ENCODE measurements around the gene CNGA2. TPM values are rescaled to one million over a fixed set of nuclear protein-coding genes. Genes with fewer than 3 reads are reported as not detected.

The CNGA2 gene
- total and polyA plus RNA-seq, 2 donors (not counting 3 experiments of a cell fraction or from before 2014, with no cell fraction given), result not detected

DNA sequence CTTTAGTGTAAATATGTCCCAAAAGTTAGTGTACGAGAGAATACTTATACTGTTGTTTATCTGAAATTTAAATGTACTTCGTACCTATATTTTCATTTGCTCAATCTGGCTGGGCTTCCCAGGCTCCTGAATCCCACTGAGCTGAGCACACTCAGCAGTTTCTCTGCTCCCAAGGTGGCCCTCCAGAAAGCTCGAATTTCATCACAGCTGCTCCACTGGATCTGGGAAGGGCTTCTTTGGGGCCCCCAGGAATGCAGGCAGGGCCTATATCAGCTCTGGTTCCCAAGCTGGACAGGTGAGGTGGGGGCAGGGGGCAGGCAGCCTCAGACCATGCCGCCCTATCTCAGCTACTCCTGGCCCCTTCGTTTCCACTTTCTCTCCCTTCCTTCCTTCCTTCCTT is 20.2 kb upstream of the CNGA2 start:
- H4K20me1 ChIP-seq (replicated peaks; ENCODE audit: control insufficient read depth, extremely low read depth, insufficient read depth, low read length), result no peaks in the 10 kb centered on the region
- no peak for TF ChIP-seq POLR2A (IDR thresholded peaks at IDR 0.05; ENCODE audit: low read depth, low read length)
- no peak for TF ChIP-seq MYC (IDR thresholded peaks at IDR 0.05; ENCODE audit: low read depth, low read length)
- no peaks in the 10 kb centered on the region for H3K36me3 ChIP-seq (ENCODE audit: control insufficient read depth in 2 of 2, extremely low read depth in 1 of 2, insufficient read depth in 2 of 2, low read length in 2 of 2)
- dilution Hi-C loops (cut with MboI; ENCODE audit: extremely low pct_ligation_motif_present, low sequenced_read_pairs), result no loop called here
- no peaks in the 10 kb centered on the region for H3K79me2 ChIP-seq (ENCODE audit: control insufficient read depth, insufficient read depth, low read length)
- ChIA-PET POLR2A (no interaction called here), CTCF (interaction anchor here (1.3 kb wide), 1 partner anchor 1107 kb away, joined by 4 read pairs; no protein-coding TSS in a partner anchor)
- DNase-seq (ENCODE audit: low read depth, low spot score) (no peak), FAIRE-seq (no peak)
- intact Hi-C loops (cut with micrococcal nuclease), result loop anchor here (1.0 kb wide), 3 partner anchors 918 to 1103 kb away; no protein-coding TSS in a partner anchor
- H3K27ac ChIP-seq (ENCODE audit: insufficient read depth, low read depth, low read length), result no peak overlapping the region
- H3K4me1 ChIP-seq (ENCODE audit: control insufficient read depth, extremely low read depth, insufficient read depth, low read length), result no peaks in the 10 kb centered on the region
- H2AFZ ChIP-seq (ENCODE audit: low read depth, low read length), result no peak overlapping the region
- H3K9me1 ChIP-seq (replicated peaks; ENCODE audit: control insufficient read depth, extremely low read depth, insufficient read depth, low read length), result no peaks in the 10 kb centered on the region
- no peaks in the 10 kb centered on the region for H3K27me3 ChIP-seq (ENCODE audit: control insufficient read depth in 2 of 2, insufficient read depth in 2 of 2, low read length in 2 of 2)
- H3K4me3 ChIP-seq (replicated peaks in 1 of 3; ENCODE audit: insufficient read depth in 1 of 3, low read depth in 1 of 3, low read length in 3 of 3), result no peak overlapping the region
- no peaks in the 10 kb centered on the region for H3K9me3 ChIP-seq (replicated peaks; ENCODE audit: control insufficient read depth, insufficient read depth, low read length)
- BruUV-seq (replicated peaks), result no TSS peak
- no peak overlapping the region for H3K9ac ChIP-seq (replicated peaks; ENCODE audit: extremely low read depth, insufficient read depth, low read length)
- H3K4me2 ChIP-seq (ENCODE audit: insufficient read depth, low read length), result no peak overlapping the region

- Histone ChIP-seq H3K9me1 (replicated peaks; ENCODE audit: control insufficient read depth, extremely low read depth, insufficient read depth, low read length) (no peaks in the 10 kb centered on the region), H3K9me3 (replicated peaks; ENCODE audit: control insufficient read depth, insufficient read depth, low read length) (no peaks in the 10 kb centered on the region), H3K4me2 (ENCODE audit: insufficient read depth, low read length) (no peak within 1 kb of the TSS), H3K79me2 (ENCODE audit: control insufficient read depth, insufficient read depth, low read length) (no peaks in the 10 kb centered on the region), H3K9ac (replicated peaks; ENCODE audit: extremely low read depth, insufficient read depth, low read length) (no peak within 1 kb of the TSS), H4K20me1 (replicated peaks; ENCODE audit: control insufficient read depth, extremely low read depth, insufficient read depth, low read length) (no peaks in the 10 kb centered on the region), H2AFZ (ENCODE audit: low read depth, low read length) (no peak within 1 kb of the TSS), H3K27me3 (ENCODE audit: control insufficient read depth in 2 of 2, insufficient read depth in 2 of 2, low read length in 2 of 2) (no peaks in the 10 kb centered on the region), H3K36me3 (ENCODE audit: control insufficient read depth in 2 of 2, extremely low read depth in 1 of 2, insufficient read depth in 2 of 2, low read length in 2 of 2) (no peaks in the 10 kb centered on the region), H3K27ac (ENCODE audit: insufficient read depth, low read depth, low read length) (no peak within 1 kb of the TSS), H3K4me1 (ENCODE audit: control insufficient read depth, extremely low read depth, insufficient read depth, low read length) (no peaks in the 10 kb centered on the region), H3K4me3 (replicated peaks in 1 of 3; ENCODE audit: insufficient read depth in 1 of 3, low read depth in 1 of 3, low read length in 3 of 3) (no peak within 1 kb of the TSS)
- DNase-seq (ENCODE audit: low read depth, low spot score) (no peak), FAIRE-seq (no peak)
- ChIA-PET CTCF (no interaction called here), POLR2A (no interaction called here)
- TF ChIP-seq GATA2 (IDR thresholded peaks at IDR 0.05; ENCODE audit: insufficient read depth, insufficient read length, low read depth, low read length) (no peak), MYC (IDR thresholded peaks at IDR 0.05; ENCODE audit: low read depth, low read length) (no peak), MAX (IDR thresholded peaks at IDR 0.05; ENCODE audit: insufficient read depth, insufficient read length) (no peak), FOS (IDR thresholded peaks at IDR 0.05; ENCODE audit: borderline replicate concordance, insufficient read depth, low read length) (no peak), POLR2AphosphoS5 (IDR thresholded peaks at IDR 0.05; ENCODE audit: insufficient read depth, low read depth, low read length) (no peak), POLR2A (IDR thresholded peaks at IDR 0.05; ENCODE audit: low read depth, low read length) (no peak), JUN (IDR thresholded peaks at IDR 0.05; ENCODE audit: borderline replicate concordance, insufficient read depth, insufficient read length, low read depth) (no peak), EZH2 (IDR thresholded peaks at IDR 0.05; ENCODE audit: borderline replicate concordance, low read depth, low read length, severe bottlenecking) (no peak)
- TF ChIP-seq, protein P1, sequence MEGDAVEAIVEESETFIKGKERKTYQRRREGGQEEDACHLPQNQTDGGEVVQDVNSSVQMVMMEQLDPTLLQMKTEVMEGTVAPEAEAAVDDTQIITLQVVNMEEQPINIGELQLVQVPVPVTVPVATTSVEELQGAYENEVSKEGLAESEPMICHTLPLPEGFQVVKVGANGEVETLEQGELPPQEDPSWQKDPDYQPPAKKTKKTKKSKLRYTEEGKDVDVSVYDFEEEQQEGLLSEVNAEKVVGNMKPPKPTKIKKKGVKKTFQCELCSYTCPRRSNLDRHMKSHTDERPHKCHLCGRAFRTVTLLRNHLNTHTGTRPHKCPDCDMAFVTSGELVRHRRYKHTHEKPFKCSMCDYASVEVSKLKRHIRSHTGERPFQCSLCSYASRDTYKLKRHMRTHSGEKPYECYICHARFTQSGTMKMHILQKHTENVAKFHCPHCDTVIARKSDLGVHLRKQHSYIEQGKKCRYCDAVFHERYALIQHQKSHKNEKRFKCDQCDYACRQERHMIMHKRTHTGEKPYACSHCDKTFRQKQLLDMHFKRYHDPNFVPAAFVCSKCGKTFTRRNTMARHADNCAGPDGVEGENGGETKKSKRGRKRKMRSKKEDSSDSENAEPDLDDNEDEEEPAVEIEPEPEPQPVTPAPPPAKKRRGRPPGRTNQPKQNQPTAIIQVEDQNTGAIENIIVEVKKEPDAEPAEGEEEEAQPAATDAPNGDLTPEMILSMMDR (IDR thresholded peaks at IDR 0.05; ENCODE audit: extremely low read depth in 1 of 2, insufficient read depth in 1 of 2, low read depth in 1 of 2, low read length in 2 of 2), result no peak
- no TSS peak for BruUV-seq (replicated peaks)
- intact Hi-C loops (cut with micrococcal nuclease) (no loop called here), dilution Hi-C loops (cut with MboI; ENCODE audit: extremely low pct_ligation_motif_present, low sequenced_read_pairs) (no loop called here)
These were observed 18.8 kb upstream of the CNGA2 start, which contains the start of gene FATE1 for GRCh38 chrX:151715752-151716151. FATE1 (plus strand) TSS chrX:151716035; CDS start chrX:151716120, 85 bp downstream.
